Central memory CD8-positive, alpha-beta T cell (primary cell): ENCODE results near the gene GIT2.
"Not testable (repeated sequence)": the region's sequence is repeated elsewhere in the genome, so short reads cannot be mapped to it uniquely, and the experiment has no call there.

Experiments
- ATAC-seq: fragments of 150-1000 bp; cut with Tn5 transposase; replicated peaks from 2 replicates; pipeline ENCODE4 v1.10.0; 2022; ENCODE audit warnings: mild to moderate bottlenecking, moderate FRiP score, moderate number of reproducible peaks; ENCODE audit not compliant: poor library complexity, severe bottlenecking; ENCODE audit errors: extremely low read depth
- DNase-seq, 2 donors: peaks; one replicate each; pipeline ENCODE4 v3.0.0; 2021; ENCODE audit warnings: low spot score in 2 of 2
- H3K27ac Mint-ChIP-seq: one replicate; pipeline ENCODE4 v1.8.0; 2022; ENCODE audit warnings: low read depth, mild to moderate bottlenecking, moderate library complexity, mixed read lengths
- H3K27me3 Mint-ChIP-seq: one replicate; pipeline ENCODE4 v1.8.0; 2022; ENCODE audit warnings: mixed read lengths
- H3K36me3 Mint-ChIP-seq: one replicate; pipeline ENCODE4 v1.8.0; 2022; ENCODE audit warnings: mild to moderate bottlenecking, moderate library complexity, mixed read lengths; ENCODE audit not compliant: insufficient read depth
- H3K4me1 Mint-ChIP-seq: one replicate; pipeline ENCODE4 v1.8.0; 2022; ENCODE audit warnings: mixed read lengths
- H3K4me3 Mint-ChIP-seq: one replicate; pipeline ENCODE4 v1.8.0; 2022; ENCODE audit warnings: mild to moderate bottlenecking, moderate library complexity, mixed read lengths
- H3K9me3 Mint-ChIP-seq: one replicate; pipeline ENCODE4 v1.8.0; 2022; ENCODE audit warnings: mixed read lengths

GIT2 gene

DNA sequence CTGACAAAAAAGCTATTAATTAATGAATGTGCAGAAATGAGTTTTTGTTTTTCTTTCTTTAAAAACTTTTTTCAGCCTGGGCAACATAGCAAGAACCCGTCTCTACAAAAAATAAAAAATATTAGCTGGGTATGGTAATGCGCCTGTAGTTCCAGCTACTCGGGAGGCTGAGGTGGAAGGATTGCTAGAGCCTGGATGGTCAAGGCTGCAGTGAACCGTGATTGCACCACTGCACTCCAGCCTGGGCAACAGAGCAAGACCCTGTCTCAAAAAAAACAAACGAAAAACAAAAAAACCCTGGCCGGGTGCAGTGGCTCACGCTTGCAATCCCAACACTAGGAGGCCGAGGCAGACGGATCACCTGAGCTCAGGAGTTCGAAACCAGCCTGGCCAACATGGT, 7.9 kb downstream of the GIT2 start:
- Mint-ChIP-seq H3K27ac (no peak overlapping the region), H3K9me3 (no peaks in the 10 kb centered on the region), H3K4me1 (peaks cover 23% of the 10 kb centered on the region), H3K4me3 (no peak overlapping the region), H3K36me3 (peaks cover 72% of the 10 kb centered on the region), H3K27me3 (no peaks in the 10 kb centered on the region)
- DNase-seq: no peak
- no peak for ATAC-seq

DNA sequence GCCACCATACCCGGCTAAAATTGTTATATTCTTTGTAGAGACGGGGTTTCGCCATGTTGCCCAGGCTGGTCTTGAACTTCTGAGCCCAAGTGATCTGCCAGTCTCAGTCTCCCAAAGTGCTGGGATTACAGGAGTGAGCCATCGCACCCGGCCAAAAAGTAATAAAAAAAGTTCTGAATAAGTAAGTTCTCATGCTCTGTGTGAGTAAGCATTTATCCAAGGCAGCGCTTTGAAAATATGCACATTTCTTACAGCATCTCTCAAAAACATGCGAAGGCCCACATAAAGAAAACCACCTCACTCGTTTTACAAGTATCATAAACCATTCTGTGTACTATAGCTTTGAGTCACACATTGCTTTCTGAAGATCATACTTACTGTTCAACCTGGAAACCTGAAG, 8.6 kb downstream of the GIT2 start:
- H3K4me3 Mint-ChIP-seq: no peak overlapping the region
- H3K27me3 Mint-ChIP-seq: no peaks in the 10 kb centered on the region
- ATAC-seq (no peak), DNase-seq (no peak)
- no peak overlapping the region for H3K27ac Mint-ChIP-seq
- H3K36me3 Mint-ChIP-seq: peaks cover 79% of the 10 kb centered on the region
- H3K4me1 Mint-ChIP-seq: peaks cover 16% of the 10 kb centered on the region
- H3K9me3 Mint-ChIP-seq: no peaks in the 10 kb centered on the region

DNA sequence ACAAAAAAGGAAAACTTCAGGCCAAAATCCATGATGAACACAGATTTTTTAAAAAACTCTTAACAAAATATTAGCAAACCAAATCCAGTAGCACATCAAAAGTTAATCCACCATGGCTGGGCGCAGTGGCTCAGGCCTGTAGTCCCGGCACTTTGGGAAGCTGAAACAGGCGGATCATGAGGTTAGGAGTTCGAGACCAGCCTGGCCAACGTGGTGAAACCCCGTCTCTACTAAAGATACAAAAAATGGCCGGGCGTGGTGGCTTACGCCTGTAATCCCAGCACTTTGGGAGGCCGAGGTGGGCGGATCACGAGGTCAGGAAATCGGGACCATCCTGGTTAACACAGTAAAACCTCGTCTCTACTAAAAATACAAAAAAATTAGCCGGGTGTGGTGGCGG, 9.9 kb downstream of the GIT2 start:
- Mint-ChIP-seq H3K4me1 (peaks cover 19% of the 10 kb centered on the region), H3K36me3 (peaks cover 81% of the 10 kb centered on the region)

DNA sequence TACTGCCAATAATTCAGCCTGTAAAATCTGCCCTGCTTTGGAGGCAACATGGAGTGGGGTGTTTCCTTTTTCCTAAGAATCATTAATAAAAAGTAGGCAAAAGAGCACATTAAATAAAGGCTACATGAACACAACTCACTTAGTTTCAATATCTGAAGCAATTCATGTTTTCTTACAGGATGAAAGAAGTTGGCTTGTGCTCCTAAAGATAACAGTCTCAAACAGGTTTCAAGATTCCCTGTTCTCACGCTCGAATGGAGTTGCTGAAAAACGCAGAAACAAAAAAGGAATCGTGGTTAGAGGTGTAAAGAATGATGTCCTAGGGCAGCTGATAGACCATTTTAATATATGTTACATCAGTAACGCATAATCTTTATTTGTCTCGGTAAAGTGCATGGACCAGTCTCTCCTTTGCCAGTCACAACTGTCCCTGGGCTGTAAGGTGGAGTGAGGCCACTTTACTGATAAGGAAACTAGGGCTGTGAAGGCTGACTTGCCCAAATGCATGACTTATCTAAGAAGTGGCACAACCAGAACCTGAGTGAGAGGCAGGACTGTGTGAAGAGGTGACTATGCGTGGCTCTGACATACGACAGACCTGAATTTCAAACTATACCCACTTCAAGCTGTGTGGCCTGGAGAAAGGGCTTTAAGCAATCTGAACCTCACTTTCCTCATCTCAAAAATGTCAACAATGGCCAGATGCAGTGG, 12.6 kb downstream of the GIT2 start:
- Mint-ChIP-seq H3K36me3 (peaks cover 81% of the 10 kb centered on the region), H3K27me3 (no peaks in the 10 kb centered on the region), H3K4me3 (no peak overlapping the region), H3K9me3 (no peaks in the 10 kb centered on the region), H3K27ac (no peak overlapping the region), H3K4me1 (peaks cover 18% of the 10 kb centered on the region)
- ATAC-seq: no peak
- DNase-seq: no peak

More for the DNA sequence above, 9.9 kb downstream of the GIT2 start:
- H3K4me3 Mint-ChIP-seq, DNase-seq, H3K9me3 Mint-ChIP-seq, ATAC-seq, H3K27me3 Mint-ChIP-seq: not testable (repeated sequence)
- peak overlapping the region; percentile 22 for H3K27ac Mint-ChIP-seq

DNA sequence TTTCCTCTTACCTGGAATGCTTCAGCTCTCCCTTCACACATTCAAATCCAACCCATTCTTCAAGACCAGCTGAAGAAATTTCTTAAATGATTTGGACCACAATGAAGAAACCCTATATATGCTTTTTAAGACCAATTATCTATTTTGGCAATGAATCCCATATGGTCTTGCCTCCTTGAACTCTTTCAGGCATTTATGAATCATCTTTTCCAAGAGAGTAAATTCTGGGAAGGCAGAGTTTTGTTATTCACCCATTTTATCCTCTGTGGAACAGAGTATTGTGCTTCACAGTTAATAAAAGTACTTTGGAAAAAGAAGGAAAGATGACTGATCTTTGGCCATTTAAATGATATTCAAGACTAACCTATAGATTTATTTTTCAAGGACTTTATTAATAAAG, 14.0 kb downstream of the GIT2 start:
- no peak overlapping the region for H3K4me3 Mint-ChIP-seq
- no peak for DNase-seq
- no peaks in the 10 kb centered on the region for H3K27me3 Mint-ChIP-seq
- H3K4me1 Mint-ChIP-seq: peaks cover 22% of the 10 kb centered on the region
- H3K36me3 Mint-ChIP-seq: peaks cover 82% of the 10 kb centered on the region
- H3K9me3 Mint-ChIP-seq: no peaks in the 10 kb centered on the region
- peak overlapping the region; percentile 57 for H3K27ac Mint-ChIP-seq
- ATAC-seq: no peak

DNA sequence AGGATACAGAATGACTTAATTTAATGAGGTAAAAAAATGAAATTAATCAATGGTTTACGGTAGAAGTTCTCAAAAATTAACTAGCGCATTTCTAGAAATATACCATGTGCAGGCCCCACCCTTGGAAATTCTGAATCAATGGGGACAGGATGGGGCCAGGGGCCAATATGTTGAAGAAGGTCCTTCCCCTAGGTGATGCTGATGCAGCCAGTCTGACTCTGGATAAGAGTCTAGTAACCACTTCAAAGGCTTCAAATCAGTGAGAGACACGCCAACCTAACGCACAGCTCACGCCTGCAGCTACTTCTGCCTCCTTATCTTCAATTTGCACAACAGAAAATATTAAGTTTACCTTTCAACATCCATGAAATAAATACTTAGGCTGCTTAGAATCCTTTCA, 14.9 kb downstream of the GIT2 start:
- peaks cover 82% of the 10 kb centered on the region for H3K36me3 Mint-ChIP-seq
- DNase-seq (no peak), ATAC-seq (peak; percentile 40)
- no peaks in the 10 kb centered on the region for H3K9me3 Mint-ChIP-seq
- H3K4me3 Mint-ChIP-seq: no peak overlapping the region
- H3K27ac Mint-ChIP-seq: peak overlapping the region; percentile 57
- H3K27me3 Mint-ChIP-seq: no peaks in the 10 kb centered on the region
- peaks cover 22% of the 10 kb centered on the region for H3K4me1 Mint-ChIP-seq

DNA sequence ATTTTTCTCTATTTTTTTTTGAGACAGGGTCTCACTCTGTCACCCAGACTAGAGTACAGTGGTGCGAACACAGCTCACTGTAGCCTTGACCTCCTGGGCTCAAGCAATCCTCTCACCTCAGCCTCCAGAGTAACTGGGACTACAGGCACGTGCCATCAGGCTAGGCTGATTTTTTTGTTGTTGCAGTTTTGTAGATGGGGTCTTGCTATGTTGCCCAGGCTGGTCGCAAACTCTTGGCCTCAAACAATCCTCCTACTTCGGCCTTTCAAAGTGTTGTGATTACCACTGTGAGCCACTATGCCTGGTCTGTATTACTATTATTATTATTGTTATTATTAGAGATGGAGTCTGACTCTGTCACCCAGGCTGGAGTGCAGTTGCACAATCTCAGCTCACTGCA, 23.3 kb downstream of the GIT2 start:
- H3K9me3 Mint-ChIP-seq: no peaks in the 10 kb centered on the region
- DNase-seq (no peak), ATAC-seq (no peak)
- peaks cover 76% of the 10 kb centered on the region for H3K36me3 Mint-ChIP-seq
- peaks cover 11% of the 10 kb centered on the region for H3K4me1 Mint-ChIP-seq
- H3K27ac Mint-ChIP-seq: peak overlapping the region; percentile 93
- no peaks in the 10 kb centered on the region for H3K27me3 Mint-ChIP-seq
- no peak overlapping the region for H3K4me3 Mint-ChIP-seq

DNA sequence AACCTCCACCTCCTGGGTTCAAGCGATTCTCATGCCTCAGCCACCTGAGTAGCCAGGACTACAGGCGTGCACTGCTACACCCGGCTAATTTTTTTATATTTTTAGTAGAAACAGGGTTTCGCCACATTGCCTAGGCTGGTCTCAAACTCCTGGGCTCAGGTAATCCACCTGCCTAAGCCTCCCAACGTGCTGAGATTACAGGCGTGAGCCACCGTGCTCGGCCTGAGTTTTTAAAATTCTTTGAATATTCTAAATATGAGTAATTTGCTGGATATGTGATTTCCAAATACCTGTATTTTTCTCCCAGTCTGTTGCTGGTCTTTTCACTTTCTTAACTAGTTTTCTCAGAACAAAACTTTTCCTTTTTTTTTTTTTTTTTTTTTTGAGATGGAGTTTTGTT, 27.4 kb downstream of the GIT2 start:
- DNase-seq: no peak
- peaks cover 26% of the 10 kb centered on the region for H3K4me1 Mint-ChIP-seq
- peaks cover 70% of the 10 kb centered on the region for H3K36me3 Mint-ChIP-seq
- ATAC-seq: no peak
- H3K27me3 Mint-ChIP-seq: no peaks in the 10 kb centered on the region
- peak overlapping the region; percentile 82 for H3K27ac Mint-ChIP-seq
- H3K4me3 Mint-ChIP-seq: no peak overlapping the region
- no peaks in the 10 kb centered on the region for H3K9me3 Mint-ChIP-seq

DNA sequence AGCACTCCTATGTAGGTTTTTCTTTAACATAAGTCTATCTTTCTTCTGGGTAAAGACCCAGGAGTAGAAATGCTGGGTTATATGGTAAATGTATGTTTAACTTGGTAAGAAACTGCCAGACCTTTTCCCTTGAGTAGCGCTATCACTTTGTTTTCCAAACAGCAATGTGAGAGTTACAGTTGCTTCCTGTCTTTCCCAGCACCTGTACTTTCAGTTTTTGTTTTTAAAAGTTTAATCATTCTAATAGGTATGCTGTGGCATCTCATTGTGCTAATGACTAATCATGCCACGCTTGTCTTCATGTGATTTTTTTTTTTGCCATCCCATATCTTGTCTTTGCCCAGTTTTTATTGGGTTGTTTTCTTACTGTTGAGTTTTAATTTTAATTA, 28.1 kb downstream of the GIT2 start:
- H3K4me3 Mint-ChIP-seq: peak overlapping the region; percentile 49
- no peaks in the 10 kb centered on the region for H3K27me3 Mint-ChIP-seq
- no peaks in the 10 kb centered on the region for H3K9me3 Mint-ChIP-seq
- H3K27ac Mint-ChIP-seq: peak overlapping the region; percentile 82
- ATAC-seq: peak; percentile 46
- DNase-seq: no peak
- H3K36me3 Mint-ChIP-seq: peaks cover 69% of the 10 kb centered on the region
- peaks cover 25% of the 10 kb centered on the region for H3K4me1 Mint-ChIP-seq

DNA sequence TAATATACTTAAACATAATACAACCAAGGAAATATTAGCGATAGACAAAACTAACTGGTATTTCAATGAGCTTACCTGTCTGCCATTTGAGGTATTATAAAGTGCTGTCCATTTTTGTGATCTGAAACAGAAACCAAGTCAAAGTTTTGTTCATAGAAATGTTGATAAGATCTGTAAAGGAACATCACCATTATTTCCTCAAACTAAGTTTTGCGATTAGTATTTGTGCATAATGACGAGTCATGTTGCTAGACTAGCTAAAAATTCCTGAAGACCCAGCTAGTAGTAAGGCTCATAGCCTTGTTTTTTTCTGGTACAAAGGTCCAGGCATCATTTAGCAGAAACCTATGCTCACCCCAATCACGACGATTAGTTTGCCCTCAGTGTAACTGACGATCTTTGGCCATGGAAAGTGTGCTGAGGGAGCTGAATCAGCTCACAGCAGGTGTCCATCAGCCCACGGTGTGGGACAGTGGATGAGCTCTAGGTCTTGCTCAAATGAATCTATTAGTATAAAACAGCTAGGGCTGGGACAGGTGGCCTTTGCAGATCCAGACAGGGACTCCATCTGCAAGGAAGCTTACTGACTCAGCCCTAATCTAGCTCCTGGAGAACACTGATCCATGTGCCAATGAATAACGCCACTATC, 28.7 kb downstream of the GIT2 start:
- ATAC-seq (no peak), DNase-seq (no peak)
- no peaks in the 10 kb centered on the region for H3K27me3 Mint-ChIP-seq
- peaks cover 68% of the 10 kb centered on the region for H3K36me3 Mint-ChIP-seq
- peak overlapping the region; percentile 49 for H3K4me3 Mint-ChIP-seq
- no peaks in the 10 kb centered on the region for H3K9me3 Mint-ChIP-seq
- peaks cover 25% of the 10 kb centered on the region for H3K4me1 Mint-ChIP-seq
- peak overlapping the region; percentile 82 for H3K27ac Mint-ChIP-seq

DNA sequence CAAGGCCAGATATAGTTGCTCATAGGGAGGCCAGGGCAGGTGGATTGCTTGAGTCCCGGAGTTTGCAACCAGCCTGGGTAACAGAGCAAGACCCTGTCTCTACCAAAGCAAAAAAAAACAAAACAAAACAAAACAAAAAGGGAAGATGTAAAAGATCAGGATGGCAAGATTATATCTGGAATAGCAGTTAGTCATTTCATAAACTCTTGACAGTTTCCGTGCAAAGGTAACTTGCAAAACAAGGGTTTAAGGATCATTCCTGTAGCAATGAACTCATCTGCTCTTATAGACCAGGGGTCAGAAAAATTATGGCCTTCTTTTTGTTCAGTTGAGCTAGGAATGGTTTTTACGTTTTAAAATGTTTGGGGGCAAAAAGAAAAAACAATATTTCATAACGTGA, 29.6 kb downstream of the GIT2 start:
- peaks cover 64% of the 10 kb centered on the region for H3K36me3 Mint-ChIP-seq

DNA sequence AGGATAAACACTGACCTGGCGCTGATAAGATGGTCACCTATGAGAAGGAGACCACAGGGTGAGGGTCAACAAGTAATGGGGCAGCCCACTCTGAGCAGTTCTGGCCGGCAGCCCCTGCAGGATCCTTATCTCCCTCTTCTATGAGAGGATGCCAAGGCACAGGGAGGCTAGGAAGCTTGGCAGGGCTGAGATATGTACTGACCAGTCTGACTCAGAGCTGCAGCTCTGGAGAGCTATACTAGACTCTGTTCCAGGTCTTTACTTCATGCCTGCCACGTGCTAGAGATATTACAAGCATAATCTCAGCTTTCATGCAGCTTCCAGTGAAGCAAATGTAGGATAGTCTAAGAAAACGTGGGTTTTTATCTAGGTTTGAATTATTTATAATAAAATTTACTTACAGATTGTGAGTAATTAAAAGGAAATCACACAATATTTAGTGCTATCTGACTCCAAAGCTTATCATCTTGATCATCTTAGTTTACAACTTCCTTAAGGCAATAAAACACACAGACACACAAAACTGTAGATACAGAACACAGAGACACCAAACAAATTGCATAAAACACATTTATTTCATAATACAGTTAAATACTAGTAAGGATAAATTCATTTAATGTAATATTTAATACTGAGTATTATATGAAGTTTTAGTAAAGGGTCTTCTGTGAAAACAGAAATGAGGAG, 32.3 kb downstream of the GIT2 start:
- ATAC-seq (no peak), DNase-seq (no peak)
- no peaks in the 10 kb centered on the region for H3K27me3 Mint-ChIP-seq
- H3K9me3 Mint-ChIP-seq: no peaks in the 10 kb centered on the region
- H3K27ac Mint-ChIP-seq: peak overlapping the region; percentile 64
- H3K4me1 Mint-ChIP-seq: peaks cover 25% of the 10 kb centered on the region
- peaks cover 66% of the 10 kb centered on the region for H3K36me3 Mint-ChIP-seq
- H3K4me3 Mint-ChIP-seq: no peak overlapping the region

More for the DNA sequence above, 29.6 kb downstream of the GIT2 start:
- ATAC-seq (no peak), DNase-seq (no peak)
- peak overlapping the region; percentile 91 for H3K27ac Mint-ChIP-seq
- H3K27me3 Mint-ChIP-seq: no peaks in the 10 kb centered on the region
- H3K4me3 Mint-ChIP-seq: no peak overlapping the region
- no peaks in the 10 kb centered on the region for H3K9me3 Mint-ChIP-seq
- H3K4me1 Mint-ChIP-seq: peaks cover 25% of the 10 kb centered on the region

DNA sequence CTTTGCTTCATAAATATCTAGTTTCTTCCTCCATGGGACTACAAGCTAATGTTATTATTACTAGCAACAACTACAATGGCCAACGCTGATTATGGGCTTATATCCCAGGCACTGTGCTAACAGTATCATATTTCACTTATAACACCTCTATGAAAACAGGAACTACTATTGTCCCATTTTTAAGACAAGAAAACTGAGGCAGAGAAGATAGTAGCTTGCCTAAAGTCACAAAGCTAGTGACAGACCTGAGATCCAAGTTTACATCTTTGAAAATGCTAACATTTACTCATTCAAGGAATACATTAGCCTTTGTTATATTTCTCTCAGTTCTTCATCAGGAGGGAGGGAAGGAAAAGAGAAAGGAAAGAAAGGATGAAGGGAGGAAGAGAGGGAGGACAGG, 32.8 kb downstream of the GIT2 start:
- DNase-seq: no peak
- H3K4me3 Mint-ChIP-seq: no peak overlapping the region
- no peaks in the 10 kb centered on the region for H3K27me3 Mint-ChIP-seq
- H3K36me3 Mint-ChIP-seq: peaks cover 70% of the 10 kb centered on the region
- H3K4me1 Mint-ChIP-seq: peaks cover 25% of the 10 kb centered on the region
- no peaks in the 10 kb centered on the region for H3K9me3 Mint-ChIP-seq
- no peak for ATAC-seq
- H3K27ac Mint-ChIP-seq: peak overlapping the region; percentile 33
